ENCODE measurements around the gene WNT3A.

GRCh38 chr1:228006786-228007048 lies at the start of gene WNT3A:
- TF ChIP-seq POLR2A (IDR thresholded peaks at IDR 0.05; ENCODE audit: low read depth, low read length) (no peak), POLR2AphosphoS5 (IDR thresholded peaks at IDR 0.05; ENCODE audit: low read depth, low read length) (no peak), PAX5 (IDR thresholded peaks at IDR 0.05; ENCODE audit: insufficient read depth, low read length, severe bottlenecking) (no peak), TAF1 (IDR thresholded peaks at IDR 0.05; ENCODE audit: low read depth, low read length) (no peak), SPI1 (IDR thresholded peaks at IDR 0.05; ENCODE audit: low read depth, low read length) (no peak)

Measured in GM12891 (cell line).